ENCODE results near the gene FER1L5. TPM values are rescaled to one million over a fixed set of nuclear protein-coding genes. Genes with fewer than 3 reads are reported as not detected.

Gene FER1L5
- total RNA-seq, 2 donors from 2014 or later, result 0.59 to 2.3 TPM

GRCh38 chr2:96694816-96695455, 52.4 kb downstream of the FER1L5 start:
- TF ChIP-seq POLR2A (IDR thresholded peaks at IDR 0.05), result no peak
- TF ChIP-seq CTCF (IDR thresholded peaks at IDR 0.05), result no peak
- no peak for TF ChIP-seq POLR2AphosphoS5 (IDR thresholded peaks at IDR 0.05)

GRCh38 chr2:96695602-96696001, 53.0 kb downstream of the FER1L5 start:
- Histone ChIP-seq H3K9me3 (no peaks in the 10 kb centered on the region), H3K27ac (no peak overlapping the region), H3K36me3 (no peaks in the 10 kb centered on the region), H3K4me1 (replicated peaks) (no peaks in the 10 kb centered on the region), H3K27me3 (replicated peaks; ENCODE audit: insufficient read depth) (no peaks in the 10 kb centered on the region), H3K4me3 (no peak overlapping the region)
- 79% methylated on average over 14 of the region's 15 CpGs for WGBS
- no peak for DNase-seq (ENCODE audit: low spot score)
- TF ChIP-seq POLR2A (IDR thresholded peaks at IDR 0.05) (no peak), CTCF (IDR thresholded peaks at IDR 0.05) (no peak), POLR2AphosphoS5 (IDR thresholded peaks at IDR 0.05) (no peak)
- intact Hi-C loops (cut with DNase I), result no loop called here

More at GRCh38 chr2:96694816-96695455, 52.4 kb downstream of the FER1L5 start:
- Histone ChIP-seq H3K27me3 (replicated peaks; ENCODE audit: insufficient read depth) (no peaks in the 10 kb centered on the region), H3K4me3 (no peak overlapping the region), H3K36me3 (no peaks in the 10 kb centered on the region), H3K4me1 (replicated peaks) (no peaks in the 10 kb centered on the region), H3K27ac (no peak overlapping the region), H3K9me3 (no peaks in the 10 kb centered on the region)
- DNase-seq (ENCODE audit: low spot score), result no peak
- 81% methylated on average over 9 of the region's 13 CpGs for WGBS
- intact Hi-C loops (cut with DNase I), result no loop called here

- Histone ChIP-seq H3K27ac (no peak overlapping the region), H3K4me3 (no peak overlapping the region), H3K9me3 (no peaks in the 10 kb centered on the region), H3K27me3 (replicated peaks; ENCODE audit: insufficient read depth) (no peaks in the 10 kb centered on the region), H3K4me1 (replicated peaks) (no peaks in the 10 kb centered on the region), H3K36me3 (no peaks in the 10 kb centered on the region)
- intact Hi-C loops (cut with DNase I), result no loop called here
- DNase-seq (ENCODE audit: low spot score), result no peak
- TF ChIP-seq POLR2AphosphoS5 (IDR thresholded peaks at IDR 0.05) (no peak), CTCF (IDR thresholded peaks at IDR 0.05) (no peak), POLR2A (IDR thresholded peaks at IDR 0.05) (no peak)
- 70% methylated on average over 2 of the region's 2 CpGs for WGBS
Measured at GRCh38 chr2:96697476-96697875, 54.9 kb downstream of the FER1L5 start.

- no peak for TF ChIP-seq POLR2A (IDR thresholded peaks at IDR 0.05)
- TF ChIP-seq POLR2AphosphoS5 (IDR thresholded peaks at IDR 0.05), result no peak
- TF ChIP-seq CTCF (IDR thresholded peaks at IDR 0.05), result no peak
- Histone ChIP-seq H3K27me3 (replicated peaks; ENCODE audit: insufficient read depth) (no peaks in the 10 kb centered on the region), H3K27ac (no peak overlapping the region), H3K36me3 (no peaks in the 10 kb centered on the region), H3K4me3 (no peak overlapping the region), H3K9me3 (no peaks in the 10 kb centered on the region), H3K4me1 (replicated peaks) (no peaks in the 10 kb centered on the region)
- DNase-seq (ENCODE audit: low spot score), result peak; percentile 36
- intact Hi-C loops (cut with DNase I), result no loop called here
- 74% methylated on average over 13 of the region's 14 CpGs for WGBS
Measured at GRCh38 chr2:96698221-96698861, 55.8 kb downstream of the FER1L5 start.

- WGBS, result 90% methylated on average over 6 of the region's 6 CpGs
- intact Hi-C loops (cut with DNase I), result no loop called here
- H3K4me1 ChIP-seq (replicated peaks), result no peaks in the 10 kb centered on the region
- H3K27ac ChIP-seq, result no peak overlapping the region
- H3K4me3 ChIP-seq, result no peak overlapping the region
- H3K27me3 ChIP-seq (replicated peaks; ENCODE audit: insufficient read depth), result no peaks in the 10 kb centered on the region
- no peaks in the 10 kb centered on the region for H3K9me3 ChIP-seq
- H3K36me3 ChIP-seq, result no peaks in the 10 kb centered on the region
- DNase-seq (ENCODE audit: low spot score), result no peak
- TF ChIP-seq POLR2AphosphoS5 (IDR thresholded peaks at IDR 0.05), result no peak
- no peak for TF ChIP-seq POLR2A (IDR thresholded peaks at IDR 0.05)
- TF ChIP-seq CTCF (IDR thresholded peaks at IDR 0.05), result no peak
Measured at GRCh38 chr2:96699021-96699420, 56.5 kb downstream of the FER1L5 start.
